A549 treated with CpdA at 1 μM for 4 hours (cell line): Measurements from ENCODE around the gene FOXD4L5. TPM values are rescaled to one million over a fixed set of nuclear protein-coding genes. Genes with fewer than 3 reads are reported as not detected.

Source experiments
- total RNA-seq: library from RNA; stranded (reverse); fragments of 200-300 nt; extraction: Qiagen RNA extraction; gene quantifications from 5 replicates; pipeline ENCODE4 v1.2.3, GENCODE V29; 2022; ENCODE audit warnings: low read depth

FOXD4L5 gene
- 0.05 to 0.12 TPM (median 0.06 TPM) in 3 of 5 replicates, not detected in the others for total RNA-seq

GRCh38 chr9:65285109-65285508 is at the start of gene FOXD4L5:
FOXD4L5 (minus strand) TSS chr9:65285209; CDS start chr9:65284377, 832 bp downstream.

